Rectal smooth muscle tissue (tissue), 1 donor: ENCODE data around the gene IL13RA2.

ENCODE experiments used
- H3K27ac ChIP-seq: one replicate; pipeline ENCODE4 v1.7.0; 2013; ENCODE audit warnings: low read depth, low read length, inconsistent platforms
- H3K27me3 ChIP-seq: one replicate; pipeline ENCODE4 v1.7.0; 2013; ENCODE audit warnings: low read length; ENCODE audit not compliant: control insufficient read depth, insufficient read depth
- H3K36me3 ChIP-seq: one replicate; pipeline ENCODE4 v1.7.0; 2013; ENCODE audit warnings: low read length; ENCODE audit not compliant: control insufficient read depth, insufficient read depth
- H3K4me1 ChIP-seq: one replicate; pipeline ENCODE4 v1.7.0; 2013; ENCODE audit warnings: low read length; ENCODE audit not compliant: control insufficient read depth, insufficient read depth
- H3K4me3 ChIP-seq: one replicate; pipeline ENCODE4 v1.7.0; 2013; ENCODE audit warnings: low read length
- H3K9ac ChIP-seq: one replicate; pipeline ENCODE4 v1.7.0; 2013; ENCODE audit warnings: low read length

Gene IL13RA2

DNA sequence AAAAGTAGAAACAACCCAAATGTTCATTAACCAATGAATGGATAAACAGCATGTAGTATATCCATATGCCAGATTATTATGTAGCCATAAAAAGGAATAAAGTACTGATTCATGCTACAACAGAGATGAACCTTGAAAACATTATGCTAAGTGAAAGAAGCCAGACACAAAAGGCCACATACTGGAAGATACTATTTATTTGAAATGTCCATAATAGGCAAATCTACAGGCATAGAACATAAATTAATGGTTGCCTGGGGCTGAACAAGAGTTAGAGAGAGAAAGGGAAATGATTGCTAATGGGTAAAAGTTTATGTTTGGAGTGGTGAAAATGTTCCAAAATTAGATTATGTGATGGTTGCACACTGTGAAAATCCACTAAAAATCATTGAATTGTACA lies 44.4 kb downstream of the IL13RA2 start:
- Histone ChIP-seq H3K9ac (no peak overlapping the region), H3K36me3 (no peaks in the 10 kb centered on the region), H3K4me1 (no peaks in the 10 kb centered on the region), H3K27me3 (no peaks in the 10 kb centered on the region), H3K4me3 (no peak overlapping the region), H3K27ac (no peak overlapping the region)

DNA sequence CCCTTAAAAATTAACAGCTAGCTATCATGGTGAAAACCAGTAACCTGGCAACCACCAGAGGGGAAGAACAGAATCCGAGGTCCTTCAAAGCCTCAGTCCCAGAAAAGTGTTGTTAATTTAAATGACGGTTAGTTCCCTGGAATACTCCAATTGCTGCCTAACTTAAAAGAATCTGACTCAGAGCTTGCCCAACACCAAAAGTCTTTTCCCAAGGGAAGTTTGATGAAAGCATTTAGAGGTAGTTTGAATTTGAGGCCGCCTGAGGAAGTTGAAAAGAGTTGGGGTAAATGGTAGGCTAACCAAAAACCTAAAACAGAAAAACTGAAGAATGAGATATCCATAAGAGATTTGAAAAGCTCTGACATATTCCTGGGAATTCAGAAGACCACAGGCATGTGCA lies 46.6 kb downstream of the IL13RA2 start:
- H3K27me3 ChIP-seq = no peaks in the 10 kb centered on the region
- no peak overlapping the region for H3K27ac ChIP-seq
- no peaks in the 10 kb centered on the region for H3K36me3 ChIP-seq
- no peak overlapping the region for H3K9ac ChIP-seq
- no peaks in the 10 kb centered on the region for H3K4me1 ChIP-seq
- no peak overlapping the region for H3K4me3 ChIP-seq

DNA sequence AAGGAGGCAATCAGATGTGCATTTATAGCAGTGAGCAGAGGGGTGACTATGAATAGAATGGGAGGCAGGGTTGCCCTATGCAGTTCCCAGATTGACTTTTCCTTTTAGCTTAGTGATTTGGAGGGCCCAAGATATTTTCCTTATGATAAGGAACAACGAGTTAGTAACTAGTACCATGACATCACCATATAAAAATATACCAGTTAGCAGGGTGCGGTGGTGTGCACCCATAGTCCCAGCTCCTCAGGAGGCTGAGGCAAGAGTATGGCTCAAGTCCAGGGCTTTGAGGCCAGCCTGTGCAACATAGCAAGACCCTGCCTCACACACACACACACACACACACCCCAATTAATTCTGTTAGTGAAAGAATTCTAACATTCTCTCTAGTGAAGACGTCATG lies 53.0 kb downstream of the IL13RA2 start:
- Histone ChIP-seq H3K4me1 (no peaks in the 10 kb centered on the region), H3K9ac (no peak overlapping the region), H3K36me3 (no peaks in the 10 kb centered on the region), H3K27ac (no peak overlapping the region), H3K27me3 (no peaks in the 10 kb centered on the region), H3K4me3 (no peak overlapping the region)

GRCh38 chrX:114962209-114962608 lies 55.2 kb downstream of the IL13RA2 start:
- no peaks in the 10 kb centered on the region for H3K4me1 ChIP-seq
- no peaks in the 10 kb centered on the region for H3K27me3 ChIP-seq
- H3K27ac ChIP-seq = no peak overlapping the region
- H3K36me3 ChIP-seq = no peaks in the 10 kb centered on the region
- H3K4me3 ChIP-seq = no peak overlapping the region
- no peak overlapping the region for H3K9ac ChIP-seq

- Histone ChIP-seq H3K4me1 (no peaks in the 10 kb centered on the region), H3K27ac (no peak overlapping the region), H3K36me3 (no peaks in the 10 kb centered on the region), H3K27me3 (no peaks in the 10 kb centered on the region), H3K9ac (no peak overlapping the region), H3K4me3 (no peak overlapping the region)
These were observed 57.7 kb downstream of the IL13RA2 start for GRCh38 chrX:114959729-114960128.
